ENCODE data around the gene SOX2.

Gene SOX2

DNA sequence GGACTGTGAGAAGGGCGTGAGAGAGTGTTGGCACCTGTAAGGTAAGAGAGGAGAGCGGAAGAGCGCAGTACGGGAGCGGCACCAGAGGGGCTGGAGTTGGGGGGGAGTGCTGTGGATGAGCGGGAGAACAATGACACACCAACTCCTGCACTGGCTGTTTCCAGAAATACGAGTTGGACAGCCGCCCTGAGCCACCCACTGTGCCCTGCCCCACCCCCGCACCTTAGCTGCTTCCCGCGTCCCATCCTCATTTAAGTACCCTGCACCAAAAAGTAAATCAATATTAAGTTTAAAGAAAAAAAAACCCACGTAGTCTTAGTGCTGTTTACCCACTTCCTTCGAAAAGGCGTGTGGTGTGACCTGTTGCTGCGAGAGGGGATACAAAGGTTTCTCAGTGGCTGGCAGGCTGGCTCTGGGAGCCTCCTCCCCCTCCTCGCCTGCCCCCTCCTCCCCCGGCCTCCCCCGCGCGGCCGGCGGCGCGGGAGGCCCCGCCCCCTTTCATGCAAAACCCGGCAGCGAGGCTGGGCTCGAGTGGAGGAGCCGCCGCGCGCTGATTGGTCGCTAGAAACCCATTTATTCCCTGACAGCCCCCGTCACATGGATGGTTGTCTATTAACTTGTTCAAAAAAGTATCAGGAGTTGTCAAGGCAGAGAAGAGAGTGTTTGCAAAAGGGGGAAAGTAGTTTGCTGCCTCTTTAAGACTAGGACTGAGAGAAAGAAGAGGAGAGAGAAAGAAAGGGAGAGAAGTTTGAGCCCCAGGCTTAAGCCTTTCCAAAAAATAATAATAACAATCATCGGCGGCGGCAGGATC is at the start of gene SOX2:
SOX2 (plus strand) TSS at position 601 of the 811 bp plus-strand sequence. CDS start 436 bp downstream, outside the sequence.
- DNase-seq (ENCODE audit: low read depth): no peak

GRCh38 chr3:181683563-181683962 is 28.2 kb upstream of the SOX2 start:
- DNase-seq (ENCODE audit: low read depth): no peak

DNA sequence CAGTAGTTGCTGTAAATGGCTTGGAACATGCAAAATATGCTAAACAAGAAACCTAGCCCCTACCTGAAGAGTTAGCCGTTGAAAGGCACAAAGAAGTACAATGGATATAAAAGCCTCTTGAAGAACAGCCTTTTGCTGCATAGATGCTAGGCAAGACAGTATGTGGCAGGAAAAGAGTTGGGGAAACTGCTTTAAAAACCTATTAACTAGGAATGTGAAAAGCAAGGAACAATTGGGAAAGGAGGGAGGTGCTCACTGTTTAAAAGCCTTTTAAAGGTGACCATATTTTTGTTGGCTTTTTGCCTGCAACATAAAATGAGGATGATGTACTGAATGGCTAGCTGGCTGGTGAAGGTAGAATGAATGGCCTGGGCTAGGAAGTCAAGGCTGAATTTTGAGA is 24.5 kb upstream of the SOX2 start:
- no peak for DNase-seq (ENCODE audit: low read depth)

GRCh38 chr3:181687731-181688130 is 24.0 kb upstream of the SOX2 start:
- DNase-seq (ENCODE audit: low read depth): no peak

- no peak for DNase-seq (ENCODE audit: low read depth)
Measured at GRCh38 chr3:181689546-181689945, 22.2 kb upstream of the SOX2 start.

GRCh38 chr3:181690769-181691168 is 21.0 kb upstream of the SOX2 start:
- no peak for DNase-seq (ENCODE audit: low read depth)

GRCh38 chr3:181691901-181692300 is 19.8 kb upstream of the SOX2 start:
- no peak for DNase-seq (ENCODE audit: low read depth)

GRCh38 chr3:181692311-181693145 is 19.2 kb upstream of the SOX2 start:
- no peak for DNase-seq (ENCODE audit: low read depth)

GRCh38 chr3:181693280-181693679 is 18.4 kb upstream of the SOX2 start:
- no peak for DNase-seq (ENCODE audit: low read depth)

DNA sequence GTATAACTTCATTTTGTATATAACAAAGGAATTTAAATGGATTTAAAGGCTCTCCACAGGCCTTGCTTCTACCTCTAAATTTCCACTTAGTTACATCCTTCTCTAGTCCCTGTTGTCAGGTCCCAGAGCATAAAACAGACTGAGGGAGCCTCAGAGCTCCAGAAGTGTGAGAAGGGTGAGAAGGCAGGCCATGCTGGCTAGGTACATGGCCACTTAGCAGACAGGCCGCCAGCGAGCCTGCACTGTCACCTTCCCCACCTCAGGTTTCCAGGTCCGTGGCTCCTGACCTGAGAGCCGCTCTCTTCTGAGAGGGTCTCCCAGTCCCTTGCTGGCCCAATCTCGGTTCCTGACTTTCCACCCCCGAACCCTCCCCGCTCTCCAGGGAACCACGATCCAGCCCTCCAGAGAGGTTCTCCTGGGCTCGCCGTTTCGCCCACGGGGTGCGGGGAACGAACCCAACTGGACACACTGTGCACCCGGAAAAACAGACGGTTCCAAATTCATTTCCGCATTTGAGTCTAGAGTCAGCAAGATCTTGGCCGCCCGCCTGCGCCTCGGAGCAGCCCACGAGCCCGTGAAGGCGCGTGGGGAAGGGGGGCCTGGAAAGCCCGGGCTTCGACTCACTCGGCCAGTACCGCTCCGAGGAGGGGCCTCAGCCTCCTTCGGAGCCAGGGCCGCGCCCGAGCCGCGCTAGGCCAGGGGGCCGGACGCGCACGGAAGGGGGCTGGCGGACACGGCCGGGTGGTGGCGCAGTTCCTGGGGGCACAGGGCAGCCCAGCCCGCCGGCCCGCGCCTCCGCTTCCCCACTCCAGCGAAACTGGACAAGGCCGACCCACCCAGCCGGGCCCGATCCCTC is 16.7 kb upstream of the SOX2 start:
- DNase-seq (ENCODE audit: low read depth): no peak

DNA sequence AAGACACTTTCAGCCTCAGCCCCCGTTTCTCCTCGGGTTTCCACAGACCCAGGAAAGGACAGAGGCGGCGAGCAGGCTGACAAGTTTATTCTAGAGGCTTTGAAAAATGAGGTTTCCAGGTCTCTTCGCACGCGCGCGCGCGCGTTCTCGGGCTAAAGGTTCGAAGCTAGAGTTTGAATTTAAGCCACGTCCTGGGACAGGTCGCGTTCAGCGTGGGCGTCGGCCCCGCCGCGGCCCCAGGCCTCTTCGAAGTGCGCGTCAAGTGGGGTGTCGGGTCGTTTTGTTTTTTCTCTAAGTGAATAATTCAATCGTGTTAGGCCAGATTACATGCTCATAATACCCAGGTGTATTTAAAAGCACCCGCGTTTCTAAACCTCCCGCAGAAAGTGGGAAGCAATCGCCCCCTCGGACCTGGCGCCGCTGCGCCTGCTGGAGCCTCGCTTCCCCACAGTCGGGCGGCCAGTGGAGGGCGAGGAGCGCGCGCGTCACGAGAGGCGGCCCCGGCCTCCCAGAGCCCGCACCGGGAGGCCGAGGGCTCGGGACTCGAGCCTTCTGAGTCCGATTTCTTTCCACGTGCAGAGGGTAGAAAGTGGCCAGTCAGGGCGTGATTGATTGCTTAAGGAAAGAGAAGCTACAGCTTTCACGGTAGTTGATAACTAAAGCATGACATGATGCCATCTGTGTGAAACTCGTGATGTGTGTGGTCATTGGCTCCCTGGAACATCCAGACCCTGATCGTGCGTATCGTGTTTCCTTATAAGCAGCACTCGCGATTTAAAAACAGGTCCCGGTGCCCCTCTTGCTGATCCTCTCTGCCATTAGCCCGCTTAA is 15.8 kb upstream of the SOX2 start:
- no peak for DNase-seq (ENCODE audit: low read depth)

GRCh38 chr3:181696626-181697230 is 15.0 kb upstream of the SOX2 start:
- DNase-seq (ENCODE audit: low read depth): no peak

DNA sequence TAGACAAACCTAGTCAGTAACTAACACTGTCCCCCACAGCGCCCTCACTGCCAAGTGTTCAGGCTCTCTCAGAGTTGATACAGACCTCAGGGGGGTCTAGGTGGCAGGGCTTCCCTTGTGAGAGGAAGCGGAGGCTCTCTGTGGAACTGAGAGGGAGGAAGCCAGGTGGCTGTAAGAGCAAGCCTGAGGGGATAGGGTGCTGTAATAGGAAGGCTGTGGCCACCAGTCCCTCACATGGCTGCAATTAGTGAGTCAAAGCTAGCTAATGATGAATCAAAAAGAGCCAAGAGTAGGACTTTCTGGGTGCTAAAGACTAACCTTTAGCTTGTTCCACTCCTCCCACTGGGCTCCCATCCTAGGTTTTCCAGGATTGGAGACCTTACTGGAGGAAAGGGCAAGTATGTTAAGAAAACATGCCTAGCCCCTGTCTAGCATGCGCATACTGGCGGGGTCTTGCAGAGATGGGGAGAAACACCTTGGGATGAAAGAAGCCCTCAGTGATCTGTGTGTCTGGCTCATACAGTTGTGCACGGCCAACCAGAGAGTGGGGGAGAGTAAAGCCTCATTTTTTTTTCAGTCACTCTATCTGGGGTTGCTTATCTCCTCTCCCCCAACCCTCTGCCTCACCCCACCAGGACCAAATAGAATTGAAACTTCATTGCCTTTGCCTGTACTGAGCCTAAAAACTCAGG is 13.3 kb upstream of the SOX2 start:
- DNase-seq (ENCODE audit: low read depth): no peak

GRCh38 chr3:181699171-181699903 is 12.4 kb upstream of the SOX2 start:
- no peak for DNase-seq (ENCODE audit: low read depth)

GRCh38 chr3:181700168-181701087 is 11.3 kb upstream of the SOX2 start:
- DNase-seq (ENCODE audit: low read depth): no peak

GRCh38 chr3:181701096-181701495 is 10.6 kb upstream of the SOX2 start:
- DNase-seq (ENCODE audit: low read depth): no peak

- no peak for DNase-seq (ENCODE audit: low read depth)
Measured at GRCh38 chr3:181703601-181704420, 7.9 kb upstream of the SOX2 start.

All from activated gamma-delta T cell treated with anti-CD3 and anti-CD28 coated beads, Interleukin-2, amount 50 U/mL, for 16 hours (primary cell).